NOMO-1 treated with dmso at 0.1 percent for 144 hours (cell line): ENCODE results near the gene TAS1R3.
A peak's percentile ranks its signal among the peaks of the same experiment; 100 is the strongest.
"Not testable (repeated sequence)": the region's sequence is repeated elsewhere in the genome, so short reads cannot be mapped to it uniquely, and the experiment has no call there.

ENCODE experiments used
- DNase-seq: peaks from one replicate; lab custom pipeline; 2025; ENCODE audit not compliant: unreplicated experiment; lab: John Stamatoyannopoulos, UW

The TAS1R3 gene

DNA sequence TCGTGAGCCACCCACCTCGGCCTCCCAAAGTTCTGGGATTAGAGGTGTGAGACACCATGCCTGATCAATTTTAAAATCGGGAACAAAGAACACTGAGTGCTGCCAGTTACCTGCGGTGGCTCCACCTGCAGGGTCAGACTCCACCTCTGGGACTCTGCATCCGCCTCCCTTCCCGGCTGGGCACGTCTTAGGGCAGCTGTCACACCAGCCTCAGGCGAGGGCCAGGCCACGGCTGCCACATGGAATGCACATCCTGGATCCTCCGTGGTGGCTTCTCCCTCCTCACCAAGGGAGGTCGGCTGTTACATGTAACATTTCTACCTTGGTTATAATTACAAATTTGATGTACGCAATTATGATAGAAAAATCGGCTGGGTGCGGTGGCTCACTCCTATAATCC, 33.2 kb downstream of the TAS1R3 start:
- no peak for DNase-seq

- no peak for DNase-seq
Measured at GRCh38 chr1:1365875-1366698, 35.0 kb downstream of the TAS1R3 start.

GRCh38 chr1:1366699-1367066, 35.6 kb downstream of the TAS1R3 start:
- DNase-seq, result no peak

- DNase-seq, result no peak
Measured at GRCh38 chr1:1367315-1367714, 36.2 kb downstream of the TAS1R3 start.

DNA sequence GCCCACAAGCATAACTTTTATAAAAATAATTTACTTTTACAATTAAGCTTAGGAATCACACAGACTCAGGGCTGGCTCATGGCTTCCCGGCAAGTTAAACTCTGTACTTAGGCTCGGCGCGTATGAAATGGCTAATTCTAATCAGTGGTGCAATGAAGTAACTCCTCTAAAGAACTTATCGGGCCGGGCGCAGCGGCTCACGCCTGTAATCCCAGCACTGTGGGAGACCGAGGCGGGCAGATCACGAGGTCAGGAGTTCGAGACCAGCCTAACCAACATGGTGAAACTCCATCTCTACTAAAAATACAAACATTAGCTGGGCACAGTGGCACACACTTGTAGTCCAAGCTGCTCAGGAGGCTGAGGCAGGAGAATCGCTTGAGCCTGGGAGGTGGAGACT, 39.0 kb downstream of the TAS1R3 start:
- not testable (repeated sequence) for DNase-seq

GRCh38 chr1:1370771-1371300, 39.8 kb downstream of the TAS1R3 start:
- DNase-seq, result no peak

GRCh38 chr1:1371364-1371745, 40.3 kb downstream of the TAS1R3 start:
- peak; percentile 94 for DNase-seq

DNA sequence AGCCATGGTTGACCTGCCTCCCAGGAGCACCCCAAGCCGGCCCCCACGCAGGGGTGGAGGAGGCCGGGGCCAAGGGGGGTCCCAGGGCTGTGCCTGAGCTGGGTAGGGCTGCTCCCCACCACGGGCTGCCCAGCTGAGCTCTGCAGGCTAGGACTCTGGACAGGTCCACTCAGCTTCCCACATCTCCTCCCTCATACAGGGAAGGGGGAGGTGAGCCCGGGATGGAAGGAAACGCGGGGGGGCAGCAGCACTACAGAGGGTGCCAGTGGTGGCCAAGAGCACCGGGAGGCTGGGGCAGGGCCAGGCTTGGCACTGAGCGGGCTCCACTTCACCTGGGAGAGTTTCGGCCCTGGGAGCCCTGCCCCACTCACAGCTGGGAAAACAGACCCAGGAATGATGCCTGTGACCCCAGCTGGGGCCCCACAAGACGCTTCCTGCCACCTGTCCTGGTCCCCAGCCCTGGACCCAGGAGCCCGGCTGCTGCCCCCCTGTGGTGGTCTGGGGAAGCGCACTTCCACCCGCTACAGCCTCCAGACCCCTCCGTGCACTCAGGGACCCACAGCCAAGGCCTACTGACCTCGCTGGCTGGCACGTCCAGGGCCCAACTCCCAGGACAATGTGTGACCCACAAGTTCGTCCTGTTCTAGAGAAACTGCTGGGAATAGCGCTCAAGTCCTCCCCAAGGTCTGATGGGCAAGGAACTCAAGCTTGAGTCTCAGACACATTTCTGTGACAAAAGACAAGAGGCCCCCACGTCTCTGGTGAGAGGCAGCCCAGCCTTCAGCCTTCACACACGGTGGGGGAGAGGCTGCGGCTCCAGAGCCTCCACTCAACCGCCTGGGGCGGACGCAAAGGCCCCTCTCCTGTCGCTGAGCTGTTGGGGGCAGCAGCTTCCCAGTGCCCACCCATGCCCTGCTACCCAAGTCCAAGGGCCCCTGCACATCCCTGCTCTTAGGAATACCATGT, 40.9 kb downstream of the TAS1R3 start:
- peak; percentile 58 for DNase-seq

DNA sequence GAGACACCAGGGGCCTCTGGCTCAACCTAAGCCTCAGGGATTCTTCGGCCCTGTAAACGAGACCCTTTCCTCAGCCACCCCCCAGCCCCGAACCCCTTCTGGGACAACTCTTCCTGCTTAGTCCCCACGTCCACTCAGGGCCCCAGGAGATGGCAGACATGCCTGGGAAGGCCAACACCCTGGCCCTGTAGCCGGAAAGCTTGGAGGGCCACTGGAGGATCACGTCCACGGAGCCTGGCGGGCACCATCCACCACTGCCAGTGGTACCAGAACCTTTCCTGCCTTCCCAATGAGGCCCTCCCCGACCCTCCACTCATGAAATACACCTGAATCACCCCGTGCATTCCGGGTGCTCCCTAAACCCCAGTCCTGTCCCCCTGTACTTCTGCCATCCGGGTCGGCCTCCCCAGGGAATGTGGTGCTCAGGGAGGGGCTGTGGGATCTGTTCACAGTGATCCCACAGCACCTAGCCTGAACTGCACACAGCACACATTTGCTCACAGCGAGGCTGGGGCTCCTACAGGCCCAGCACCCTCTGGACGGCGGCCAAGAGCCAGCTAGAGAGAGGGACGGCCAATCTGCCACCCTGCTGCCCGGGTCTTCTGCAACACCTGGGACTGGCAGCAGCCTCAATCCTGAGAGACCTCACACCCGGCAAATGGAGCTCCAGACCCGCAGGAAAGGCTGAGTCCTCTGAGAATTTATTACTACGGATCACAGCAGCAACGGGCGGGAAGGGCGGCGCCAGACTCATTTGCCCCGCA, 42.2 kb downstream of the TAS1R3 start:
- DNase-seq, result no peak

- DNase-seq, result no peak
Measured at GRCh38 chr1:1373815-1374588, 42.9 kb downstream of the TAS1R3 start.

- DNase-seq, result no peak
Measured at GRCh38 chr1:1374589-1374928, 43.5 kb downstream of the TAS1R3 start.

DNA sequence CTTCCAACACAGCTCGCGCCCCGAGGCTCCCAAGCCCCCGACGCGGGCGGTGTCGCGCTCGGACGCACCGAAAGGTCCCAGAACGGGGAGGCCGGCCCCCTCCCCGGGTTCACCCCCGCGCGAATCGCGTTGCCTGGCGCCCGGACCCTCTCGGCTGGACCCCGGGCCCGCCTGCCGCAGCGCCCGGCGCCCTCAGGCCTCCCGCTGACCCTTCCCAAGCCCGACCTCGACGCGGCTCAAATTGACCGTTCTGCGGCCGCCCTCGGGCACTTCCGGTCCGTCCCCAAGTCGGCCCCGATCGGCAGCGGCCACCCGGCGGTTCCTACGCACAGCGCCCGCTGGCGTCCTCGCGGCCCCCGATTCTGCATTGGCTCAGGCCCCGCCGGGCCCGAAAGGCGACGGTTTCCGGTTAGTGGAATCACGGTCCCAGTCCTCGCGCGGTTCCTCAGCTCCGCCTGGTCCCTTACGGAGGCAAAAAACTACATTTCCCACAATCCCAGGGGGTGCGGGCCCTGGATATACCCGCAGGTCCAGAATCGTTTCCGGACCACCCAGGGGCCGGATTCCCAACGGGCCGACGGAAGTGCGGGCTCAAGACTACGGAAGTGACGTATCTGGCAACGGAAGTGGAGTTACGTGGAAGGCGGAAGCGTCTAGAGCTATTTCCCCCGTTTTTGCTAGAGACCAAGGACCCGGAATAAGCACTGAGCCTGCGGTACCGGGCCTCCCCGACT, 44.0 kb downstream of the TAS1R3 start, which contains the start of gene AURKAIP1:
Gene AURKAIP1 (minus strand): TSS at position 279 of the 734 bp plus-strand sequence. CDS start 451 bp downstream, outside the sequence.
- DNase-seq, result peak; percentile 98

- no peak for DNase-seq
Measured at GRCh38 chr1:1376551-1377226, 45.6 kb downstream of the TAS1R3 start.

- no peak for DNase-seq
Measured at GRCh38 chr1:1377540-1378205, 46.6 kb downstream of the TAS1R3 start.

- DNase-seq, result no peak
Measured at GRCh38 chr1:1380860-1381259, 49.8 kb downstream of the TAS1R3 start.

- no peak for DNase-seq
Measured at GRCh38 chr1:1381294-1381693, 50.2 kb downstream of the TAS1R3 start.
